Measurements from ENCODE around the gene ZNF735.

DNA sequence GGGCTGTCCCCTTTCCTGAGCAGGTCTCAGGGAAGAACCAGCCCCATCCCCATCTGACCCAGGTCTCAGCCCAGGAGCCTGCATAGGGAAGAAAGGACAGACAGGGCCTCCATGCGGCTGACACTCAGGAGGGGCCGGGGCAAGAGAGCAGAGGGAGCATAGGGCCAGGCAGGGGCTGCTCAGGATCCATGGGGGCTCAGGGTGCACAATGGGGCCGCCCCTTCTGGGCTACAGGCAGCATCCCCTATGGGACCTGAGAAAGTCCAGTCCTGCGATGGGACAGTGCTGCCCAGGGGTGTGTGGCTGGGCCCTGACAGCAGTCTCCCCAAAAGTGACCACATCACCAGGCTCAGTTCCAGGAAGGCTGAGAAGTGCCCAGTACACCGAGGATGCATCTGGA, 32.7 kb upstream of the ZNF735 start:
- no peak for TF ChIP-seq TAF1 (IDR thresholded peaks at IDR 0.05; ENCODE audit: low read depth, low read length)
- no peak for TF ChIP-seq POLR2A (IDR thresholded peaks at IDR 0.05; ENCODE audit: low read depth, low read length)
- no peak for TF ChIP-seq POLR2AphosphoS5 (IDR thresholded peaks at IDR 0.05; ENCODE audit: low read depth, low read length)
- TF ChIP-seq POU2F2 (IDR thresholded peaks at IDR 0.05; ENCODE audit: low read depth, low read length) = no peak

All from GM12891 (cell line).